GM19468 (cell line): ENCODE measurements around the gene LMAN2.

Experiments
- ATAC-seq: cut with Tn5 transposase; IDR thresholded peaks from one replicate; pipeline ENCODE4 v1.9.1; 2021; ENCODE audit warnings: mild to moderate bottlenecking, moderate library complexity, moderate number of reproducible peaks; ENCODE audit not compliant: unreplicated experiment; ENCODE audit errors: extremely low read depth

The LMAN2 gene

DNA sequence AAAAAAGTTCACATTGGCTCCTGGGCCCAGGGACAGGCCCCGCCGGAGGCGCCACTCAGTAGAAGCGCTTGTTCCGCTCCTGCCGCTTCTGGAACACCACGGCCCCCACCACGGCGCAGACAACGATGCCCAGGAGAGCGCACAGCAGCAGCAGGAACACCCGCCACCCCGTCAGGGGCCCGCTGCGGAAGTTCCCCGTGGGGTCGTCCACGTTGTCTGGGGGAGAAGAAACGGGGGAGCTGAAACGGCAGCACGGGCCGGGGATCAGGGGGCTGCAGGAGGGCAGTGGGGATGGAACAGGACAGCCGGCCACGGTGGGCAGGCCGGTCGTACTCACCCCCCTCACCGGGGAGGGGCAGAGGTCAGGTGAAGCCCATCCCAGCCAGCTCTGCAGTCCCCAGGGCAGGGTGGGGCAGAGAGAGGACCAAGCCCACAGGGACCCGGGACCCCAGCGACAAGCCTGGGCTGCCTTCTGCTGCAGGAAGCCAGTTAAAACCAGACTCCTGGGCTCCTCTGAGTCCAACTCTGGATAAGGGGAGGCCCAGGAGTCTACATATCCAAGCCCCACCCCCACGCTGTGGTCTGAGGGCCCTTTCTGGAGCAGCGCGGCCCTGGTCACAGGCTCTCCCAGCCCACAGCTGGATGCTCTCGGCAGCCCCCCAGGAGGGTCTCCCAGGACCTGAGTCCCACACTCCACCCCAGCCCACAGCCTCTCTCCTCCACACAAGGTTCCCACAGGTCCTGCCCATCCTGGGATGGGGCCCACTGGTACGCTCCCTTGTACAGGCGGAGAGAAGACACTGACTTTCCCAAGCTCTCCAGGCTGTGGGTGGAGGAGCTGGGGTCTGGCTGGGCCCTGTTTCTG, 19.2 kb downstream of the LMAN2 start:
- ATAC-seq, result no peak

DNA sequence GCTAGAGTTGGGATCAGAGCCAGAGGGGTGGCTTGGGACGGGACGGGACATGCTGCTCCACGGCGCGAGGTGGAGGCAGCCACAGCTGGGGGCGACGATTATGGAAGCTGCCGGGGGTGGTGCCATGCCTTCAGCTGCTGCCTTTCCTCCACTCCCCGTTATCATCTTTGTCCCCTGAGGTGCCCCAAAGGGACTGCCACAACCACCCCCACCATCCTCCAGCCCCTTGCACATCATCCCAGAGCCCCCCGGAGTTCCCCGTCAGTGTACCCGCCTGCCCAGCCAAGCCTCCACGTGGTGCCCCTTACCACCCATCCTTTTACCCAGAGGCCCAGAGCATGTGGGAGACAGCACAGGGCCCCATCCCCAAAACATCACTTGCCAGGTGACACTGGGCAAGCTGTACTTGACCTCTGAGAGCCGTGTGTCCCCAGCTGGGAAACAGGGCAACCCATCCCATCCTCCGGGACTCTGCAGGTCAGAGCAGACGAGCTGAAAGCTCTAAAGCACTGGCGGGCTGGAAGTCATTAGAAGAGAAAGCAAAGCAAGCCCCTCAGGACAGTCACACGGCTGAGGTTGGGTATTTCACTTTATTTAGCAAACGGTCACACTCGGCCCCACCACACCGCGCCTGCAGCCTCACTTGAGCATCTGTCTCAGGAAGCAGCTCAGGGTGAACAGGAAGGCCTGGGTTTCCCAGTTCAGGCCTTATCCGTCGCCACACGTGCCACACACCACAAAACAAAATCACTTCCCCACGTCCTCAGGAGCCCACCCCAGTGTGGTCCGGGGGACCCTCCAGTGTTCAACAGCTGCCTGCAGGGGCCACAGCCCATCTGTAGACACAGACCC, 20.3 kb downstream of the LMAN2 start:
- ATAC-seq, result no peak

- no peak for ATAC-seq
Observed at GRCh38 chr5:177329883-177330282, 21.6 kb downstream of the LMAN2 start.

DNA sequence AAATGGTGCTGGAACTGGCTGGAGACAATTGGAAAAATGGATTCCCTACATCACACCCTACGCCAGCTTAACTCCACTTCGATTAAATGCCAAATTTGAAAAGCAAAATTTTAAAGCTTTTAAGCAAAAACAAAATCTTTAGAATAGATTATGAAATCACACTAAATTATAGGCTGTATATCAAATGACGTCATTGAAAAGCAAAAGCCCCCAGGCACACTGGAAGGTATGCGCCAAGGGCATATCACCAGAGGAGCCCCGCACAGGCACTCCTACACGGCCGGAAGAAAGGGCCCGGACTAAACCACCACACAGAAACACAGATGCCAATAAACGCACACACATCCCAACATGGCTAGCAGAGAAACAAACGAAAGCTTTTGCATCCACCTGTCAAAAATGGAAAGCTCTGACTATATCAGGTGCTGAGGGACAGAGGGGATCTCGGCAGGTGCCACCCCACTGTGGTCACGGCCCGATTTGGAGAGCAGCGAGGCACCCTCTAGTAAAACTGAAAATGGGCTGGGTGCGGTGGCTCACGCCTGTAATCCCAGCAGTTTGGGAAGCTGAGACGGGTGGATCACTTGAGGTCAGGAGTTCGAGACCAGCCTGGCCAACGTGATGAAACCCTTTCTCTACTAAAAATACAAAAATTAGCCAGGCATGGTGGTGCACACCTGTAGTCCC, 22.8 kb downstream of the LMAN2 start:
- no peak for ATAC-seq

DNA sequence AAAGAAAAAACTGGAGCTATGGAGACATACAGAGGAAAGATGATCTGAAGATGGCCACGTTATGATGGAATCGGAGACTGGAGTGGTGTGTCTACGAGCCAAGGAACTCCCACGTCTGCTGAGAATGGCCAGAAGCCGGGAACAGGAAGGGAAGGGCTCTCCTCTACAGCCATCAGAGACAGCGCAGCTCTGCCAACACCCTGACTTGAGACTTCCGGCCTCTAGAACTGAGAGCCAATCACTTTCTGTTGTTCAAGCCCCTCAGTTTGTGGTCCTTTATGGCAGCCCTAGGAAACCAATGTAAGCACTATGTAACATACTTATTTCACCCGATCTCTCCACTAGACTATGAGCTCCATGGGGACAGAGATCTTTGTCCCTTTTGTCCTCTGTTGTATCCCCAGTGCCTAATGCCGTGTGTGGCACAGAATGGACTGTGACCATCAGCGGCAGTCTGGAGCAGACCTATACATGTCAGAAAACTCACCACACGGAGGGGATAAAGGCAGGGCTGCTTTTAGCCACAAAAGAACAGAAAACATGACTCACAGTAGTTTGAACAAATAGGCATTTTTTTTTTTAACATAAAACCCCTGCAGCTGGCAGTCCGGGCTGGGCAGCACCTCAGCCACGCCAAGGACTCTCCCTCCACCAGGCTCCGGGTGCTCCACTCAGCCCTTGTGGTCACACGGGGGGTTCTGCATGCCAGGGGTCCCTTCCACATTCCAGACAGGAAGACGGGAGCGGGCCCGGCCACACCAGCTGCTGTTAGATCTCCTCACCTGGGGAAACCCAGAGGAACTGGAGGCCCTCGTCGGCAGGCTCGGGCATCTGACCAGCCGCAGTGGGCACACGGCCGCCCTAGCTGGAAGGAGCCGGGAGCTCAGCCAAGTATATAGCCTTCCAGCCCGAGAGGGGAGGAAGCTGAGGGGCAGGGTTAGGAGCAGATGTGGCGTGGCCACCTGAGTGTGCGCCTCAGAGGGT, 23.6 kb downstream of the LMAN2 start:
- ATAC-seq, result no peak

- ATAC-seq, result no peak
Observed at GRCh38 chr5:177325868-177326381, 25.5 kb downstream of the LMAN2 start.

DNA sequence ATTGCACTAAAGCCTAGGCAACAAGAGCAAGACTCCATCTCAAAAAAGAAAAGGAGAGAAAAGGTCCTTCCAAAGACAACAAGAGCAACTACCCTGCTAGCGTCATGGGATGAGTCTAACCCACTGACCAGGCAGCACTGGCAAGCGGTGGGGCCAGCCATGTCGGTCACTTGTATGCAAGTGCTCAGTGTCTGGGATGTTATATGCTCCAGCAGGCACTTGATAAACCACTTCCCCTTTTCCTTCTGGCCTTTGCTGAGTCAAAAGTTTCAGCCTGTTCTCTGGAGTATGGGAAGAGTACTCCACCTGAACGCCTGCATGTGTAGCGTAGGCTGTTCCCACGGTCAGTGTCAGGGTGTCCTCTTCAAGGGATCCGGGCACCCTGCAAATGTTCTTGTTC, 30.6 kb downstream of the LMAN2 start:
- no peak for ATAC-seq

DNA sequence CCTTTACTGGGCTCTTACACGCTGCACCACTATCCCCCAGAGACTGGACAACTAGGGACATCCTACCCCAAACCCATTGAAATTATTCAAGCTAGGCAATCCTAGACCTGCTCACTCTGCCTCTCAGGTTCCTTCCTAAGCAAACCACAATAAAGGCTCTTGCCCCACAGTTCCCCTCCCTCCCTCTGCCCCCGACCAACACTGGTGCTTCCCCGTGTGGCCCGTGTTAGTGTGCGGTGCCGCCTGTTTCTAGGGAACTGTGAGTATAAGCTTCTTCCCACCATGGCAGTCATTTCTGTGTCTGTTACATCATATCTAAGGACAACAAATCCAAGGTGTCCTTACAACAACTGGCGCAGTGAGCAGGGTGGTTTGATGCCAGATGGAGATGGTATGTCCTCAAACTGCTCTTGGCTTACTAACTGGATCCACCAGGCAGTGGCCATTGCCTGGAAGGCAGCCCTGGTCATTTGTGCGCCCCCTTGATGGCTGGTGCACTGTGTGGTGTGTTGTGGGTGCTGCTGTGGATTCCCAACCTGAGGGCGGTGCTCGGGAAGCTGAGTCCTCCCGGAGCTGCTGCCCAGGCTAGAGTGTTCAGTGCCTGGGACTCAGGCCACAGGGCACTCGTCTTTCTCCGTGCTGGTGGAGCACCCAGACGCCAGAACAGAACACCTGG, 31.4 kb downstream of the LMAN2 start:
- no peak for ATAC-seq

DNA sequence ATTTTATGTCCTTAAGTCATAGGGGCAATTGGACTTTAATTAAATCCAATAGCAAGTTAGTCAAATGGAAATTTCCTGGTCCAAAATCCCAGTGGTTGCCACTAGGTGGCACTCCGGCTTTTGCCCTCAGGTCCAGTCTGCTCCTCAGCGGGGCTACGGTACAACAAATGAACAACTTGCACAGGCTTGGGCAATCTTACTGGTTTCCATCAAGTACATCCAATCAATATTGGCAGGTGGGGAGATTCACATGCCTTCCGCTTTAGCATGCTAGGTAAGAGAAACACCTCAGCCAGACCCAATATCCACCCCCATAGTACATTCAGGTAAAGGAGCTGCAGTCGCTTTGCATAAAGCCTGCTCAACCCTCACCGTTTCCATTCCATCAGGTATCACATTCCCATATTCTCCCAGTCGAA, 33.5 kb downstream of the LMAN2 start:
- ATAC-seq, result no peak

GRCh38 chr5:177316005-177316404, 35.5 kb downstream of the LMAN2 start:
- no peak for ATAC-seq

GRCh38 chr5:177315411-177315810, 36.1 kb downstream of the LMAN2 start:
- ATAC-seq, result no peak

DNA sequence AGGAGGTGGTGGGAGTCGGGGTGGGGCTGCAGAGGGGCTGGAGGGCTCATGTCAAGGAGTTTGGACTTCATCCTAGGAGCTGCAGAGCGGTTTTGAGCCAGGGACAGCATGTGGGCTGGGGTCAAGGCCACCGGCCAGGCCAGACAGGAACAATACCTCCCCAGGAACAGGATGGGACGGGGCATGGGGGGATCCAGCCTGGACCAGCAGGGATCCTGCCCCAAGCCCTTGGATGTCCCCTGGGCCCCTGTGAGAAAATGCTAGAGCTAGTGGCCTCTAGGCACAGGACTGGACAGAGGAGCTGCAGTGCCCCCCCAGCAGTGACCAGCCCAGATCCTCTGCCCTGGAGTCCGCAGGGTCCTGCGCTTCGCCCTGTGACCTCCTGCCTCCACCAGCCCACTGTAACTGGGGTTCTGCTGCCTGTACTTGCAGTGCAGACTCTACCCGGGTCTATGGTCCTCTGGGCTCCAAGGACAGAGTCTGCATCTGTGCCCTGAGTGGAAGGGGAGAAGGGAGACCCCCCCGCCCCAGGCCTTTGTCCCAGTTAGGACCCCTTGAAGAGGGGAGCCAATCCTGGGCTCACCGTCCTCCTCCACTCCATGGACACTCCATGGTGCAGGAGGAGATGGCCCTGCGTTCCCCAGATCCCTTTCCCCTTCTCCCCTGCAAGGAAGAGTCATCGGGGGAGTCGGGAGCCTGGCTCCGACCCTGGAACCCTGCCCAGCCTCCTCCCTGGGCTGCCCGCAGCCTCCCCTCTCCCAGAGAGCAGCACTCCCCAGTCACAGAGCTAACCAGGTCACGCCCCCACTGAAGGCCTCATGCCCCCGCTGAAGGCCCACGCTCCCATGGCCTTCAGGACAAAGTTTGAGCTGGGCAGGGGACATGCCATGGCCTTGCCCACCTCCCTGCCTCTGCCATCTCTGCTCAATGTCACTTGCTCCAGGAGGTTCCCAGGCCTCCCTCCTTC, 36.8 kb downstream of the LMAN2 start:
- ATAC-seq, result no peak

- no peak for ATAC-seq
Observed at GRCh38 chr5:177313561-177314259, 37.8 kb downstream of the LMAN2 start.

DNA sequence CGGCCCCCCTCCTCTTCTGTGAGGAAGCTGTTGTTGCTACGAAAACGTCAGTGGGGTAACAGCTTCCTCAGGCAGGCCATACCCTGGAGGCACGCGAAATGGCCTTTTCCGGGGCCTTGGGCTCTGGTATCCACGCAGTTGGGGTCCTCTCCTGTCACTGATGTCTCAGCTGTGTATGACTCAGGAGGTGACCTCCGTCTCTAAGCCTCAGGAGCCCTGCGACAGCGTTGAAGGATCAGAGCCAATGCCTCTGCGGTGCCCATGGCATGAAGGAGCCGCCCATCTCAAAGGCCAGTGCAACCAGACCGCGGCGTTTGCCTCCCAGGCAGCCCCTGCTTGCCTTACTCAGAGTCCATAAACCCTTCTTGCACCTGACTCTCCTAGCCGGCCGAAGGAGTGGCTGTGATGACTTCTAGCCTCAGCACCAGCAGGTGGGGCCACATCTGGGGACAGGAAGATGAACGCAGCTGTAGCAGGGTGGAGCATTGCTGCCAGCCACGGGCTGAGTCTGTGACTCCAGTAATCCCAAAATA, 38.8 kb downstream of the LMAN2 start:
- ATAC-seq, result no peak

- ATAC-seq, result peak; percentile 56
Observed at GRCh38 chr5:177311723-177312648, 39.5 kb downstream of the LMAN2 start, which contains the start of gene MXD3. TSS of gene MXD3 (minus strand) at chr5:177311898. CDS start at chr5:177311830, 68 bp downstream.

- ATAC-seq, result no peak
Observed at GRCh38 chr5:177311392-177311722, 40.1 kb downstream of the LMAN2 start.
